Fibroblast of lung (primary cell): Measurements from ENCODE around the gene RPLP2. TPM values are rescaled to one million over a fixed set of nuclear protein-coding genes. Genes with fewer than 3 reads are reported as not detected.

Experiments
- DNase-seq, 2 donors: peaks; one replicate each; pipeline versions ENCODE4 v3.0.0 to v3.0.0-alpha.2; 2010; ENCODE audit warnings: low read depth in 2 of 2
- H2AFZ ChIP-seq: 2 replicates; pipeline ENCODE4 v1.5.1; 2012; ENCODE audit warnings: low read length, control low read depth, inconsistent platforms
- H3K27ac ChIP-seq: 2 replicates; pipeline ENCODE4 v1.5.1; 2011; ENCODE audit warnings: low read length, control low read depth; ENCODE audit not compliant: insufficient read depth
- H3K27me3 ChIP-seq: 2 replicates; pipeline ENCODE4 v1.5.1; 2011; ENCODE audit warnings: mild to moderate bottlenecking, low read length; ENCODE audit not compliant: control insufficient read depth, insufficient read depth
- H3K36me3 ChIP-seq: 2 replicates; pipeline ENCODE4 v1.5.1; 2011; ENCODE audit warnings: low read length; ENCODE audit not compliant: control insufficient read depth, insufficient read depth
- H3K4me1 ChIP-seq: 2 replicates; pipeline ENCODE4 v1.5.1; 2011; ENCODE audit warnings: low read length; ENCODE audit not compliant: control insufficient read depth, insufficient read depth; ENCODE audit errors: extremely low read depth
- H3K4me2 ChIP-seq: 2 replicates; pipeline ENCODE4 v1.5.1; 2011; ENCODE audit warnings: low read length, control low read depth; ENCODE audit not compliant: insufficient read depth; ENCODE audit errors: extremely low read depth
- H3K4me3 ChIP-seq, 4 experiments: fragments of 200-600 bp in 1 of 4; sonication (generic) in 1 of 4; replicated peaks in 1 of 4; 2 replicates each; pipeline ENCODE4 v1.5.1; 2011 to 2016; ENCODE audit warnings: low read length in 4 of 4, low read depth in 3 of 4, mild to moderate bottlenecking in 3 of 4, control low read depth in 2 of 4, inconsistent platforms in 1 of 4, mixed read lengths in 1 of 4; ENCODE audit not compliant: insufficient read depth in 1 of 4; ENCODE audit errors: control extremely low read depth in 1 of 4
- H3K79me2 ChIP-seq: 2 replicates; pipeline ENCODE4 v1.5.1; 2012; ENCODE audit warnings: mild to moderate bottlenecking, low read length, inconsistent platforms; ENCODE audit not compliant: control insufficient read depth, insufficient read depth
- H3K9ac ChIP-seq: 2 replicates; pipeline ENCODE4 v1.5.1; 2011; ENCODE audit warnings: mild to moderate bottlenecking, low read length, control low read depth; ENCODE audit not compliant: insufficient read depth
- H3K9me3 ChIP-seq: 2 replicates; pipeline ENCODE4 v1.5.1; 2012; ENCODE audit warnings: low read depth, low read length; ENCODE audit not compliant: control insufficient read depth, insufficient read depth
- H4K20me1 ChIP-seq: 2 replicates; pipeline ENCODE4 v1.5.1; 2011; ENCODE audit warnings: low read length; ENCODE audit not compliant: control insufficient read depth, insufficient read depth; ENCODE audit errors: extremely low read depth
- EZH2 ChIP-seq: IDR thresholded peaks from 2 replicates; pipeline ENCODE4 v1.5.1; 2012; ENCODE audit warnings: low read length, control low read depth, mild to moderate bottlenecking; ENCODE audit errors: missing control alignments
- polyA plus RNA-seq, 2 donors: library from polyadenylated mRNA; depleted of rRNA in 1 of 2; stranded (reverse) in 1 of 2; unstranded in 1 of 2; fragments of >200 nt; gene quantifications; 2 replicates each; pipeline ENCODE4 v1.2.1, GENCODE V29; 2011 to 2012; ENCODE audit warnings: missing spikeins in 1 of 2
- total RNA-seq: library from RNA; depleted of rRNA; stranded (reverse); fragments of >200 nt; gene quantifications from 2 replicates; pipeline ENCODE4 v1.2.1, GENCODE V29; 2014
- TF ChIP-seq, protein P1 (sequence below), 2 donors: IDR thresholded peaks in 1 of 2; conservative IDR thresholded peaks in 1 of 2; 1 replicate in 1 of 2; 2 replicates in 1 of 2; pipeline ENCODE4 v1.5.1; 2011 to 2012; ENCODE audit warnings: low read length in 2 of 2, control low read depth in 1 of 2, inconsistent platforms in 1 of 2, low read depth in 1 of 2, mild to moderate bottlenecking in 1 of 2

Gene RPLP2
- total and polyA plus RNA-seq, 2 donors (not counting 1 experiment from before 2014, with no cell fraction given), result 294 to 741 TPM

DNA sequence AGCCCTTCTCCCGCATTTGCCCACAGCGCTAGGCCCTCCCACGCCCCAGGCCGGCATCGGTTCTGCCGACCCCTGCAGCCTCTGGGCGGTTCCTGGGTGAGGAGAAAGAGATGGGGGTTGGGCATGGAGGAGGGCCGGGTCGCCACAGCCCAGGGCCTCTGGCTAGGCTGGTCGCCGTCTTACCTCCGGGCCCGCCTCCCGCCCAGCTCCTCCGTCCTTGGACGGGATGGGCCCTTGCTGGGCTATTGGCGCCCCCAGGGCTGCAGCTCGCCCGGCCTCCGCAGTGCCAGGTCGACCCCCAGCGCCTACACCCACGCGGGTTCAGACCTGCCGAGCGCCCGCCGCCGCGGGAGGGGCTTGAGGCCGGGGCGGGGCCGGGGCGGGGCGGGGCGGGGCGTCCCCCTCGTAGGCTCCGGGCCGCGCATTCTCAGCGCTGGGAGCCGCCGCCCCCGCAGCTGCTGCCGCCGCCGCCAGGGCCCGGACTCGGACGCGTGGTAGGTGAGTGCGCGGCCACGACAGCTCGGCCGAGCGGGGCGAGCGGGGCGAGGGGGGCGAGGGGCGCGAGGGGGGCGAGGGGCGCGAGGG is 22.9 kb downstream of the RPLP2 start, which contains the start of gene CD151:
Gene CD151 (plus strand): TSS at position 424 of the 585 bp plus-strand sequence. CDS start 3,118 bp downstream, outside the sequence.
- no peaks in the 10 kb centered on the region for H3K9me3 ChIP-seq
- peak within 1 kb of the TSS; percentile 74 for H3K9ac ChIP-seq
- peak within 1 kb of the TSS; percentile 85 for H3K27ac ChIP-seq
- peaks cover 35% of the 10 kb centered on the region for H3K4me1 ChIP-seq
- peaks cover 17% of the 10 kb centered on the region for H3K36me3 ChIP-seq
- peak in 1 of 2 donors; percentile 65 for DNase-seq
- TF ChIP-seq EZH2, result no peak
- TF ChIP-seq, protein P1, sequence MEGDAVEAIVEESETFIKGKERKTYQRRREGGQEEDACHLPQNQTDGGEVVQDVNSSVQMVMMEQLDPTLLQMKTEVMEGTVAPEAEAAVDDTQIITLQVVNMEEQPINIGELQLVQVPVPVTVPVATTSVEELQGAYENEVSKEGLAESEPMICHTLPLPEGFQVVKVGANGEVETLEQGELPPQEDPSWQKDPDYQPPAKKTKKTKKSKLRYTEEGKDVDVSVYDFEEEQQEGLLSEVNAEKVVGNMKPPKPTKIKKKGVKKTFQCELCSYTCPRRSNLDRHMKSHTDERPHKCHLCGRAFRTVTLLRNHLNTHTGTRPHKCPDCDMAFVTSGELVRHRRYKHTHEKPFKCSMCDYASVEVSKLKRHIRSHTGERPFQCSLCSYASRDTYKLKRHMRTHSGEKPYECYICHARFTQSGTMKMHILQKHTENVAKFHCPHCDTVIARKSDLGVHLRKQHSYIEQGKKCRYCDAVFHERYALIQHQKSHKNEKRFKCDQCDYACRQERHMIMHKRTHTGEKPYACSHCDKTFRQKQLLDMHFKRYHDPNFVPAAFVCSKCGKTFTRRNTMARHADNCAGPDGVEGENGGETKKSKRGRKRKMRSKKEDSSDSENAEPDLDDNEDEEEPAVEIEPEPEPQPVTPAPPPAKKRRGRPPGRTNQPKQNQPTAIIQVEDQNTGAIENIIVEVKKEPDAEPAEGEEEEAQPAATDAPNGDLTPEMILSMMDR (conservative IDR thresholded peaks at IDR 0.05 in 1 of 2, IDR thresholded peaks at IDR 0.05 in 1 of 2; ENCODE audit: low read depth in 1 of 2, low read length in 2 of 2), result no peak
- peaks cover 36% of the 10 kb centered on the region for H3K79me2 ChIP-seq
- no peaks in the 10 kb centered on the region for H3K27me3 ChIP-seq
- no peak within 1 kb of the TSS for H2AFZ ChIP-seq
- H4K20me1 ChIP-seq, result no peaks in the 10 kb centered on the region
- H3K4me2 ChIP-seq, result peak within 1 kb of the TSS; percentile 93
- H3K4me3 ChIP-seq, result peak within 1 kb of the TSS; percentile 75 to 83 (median 78)

DNA sequence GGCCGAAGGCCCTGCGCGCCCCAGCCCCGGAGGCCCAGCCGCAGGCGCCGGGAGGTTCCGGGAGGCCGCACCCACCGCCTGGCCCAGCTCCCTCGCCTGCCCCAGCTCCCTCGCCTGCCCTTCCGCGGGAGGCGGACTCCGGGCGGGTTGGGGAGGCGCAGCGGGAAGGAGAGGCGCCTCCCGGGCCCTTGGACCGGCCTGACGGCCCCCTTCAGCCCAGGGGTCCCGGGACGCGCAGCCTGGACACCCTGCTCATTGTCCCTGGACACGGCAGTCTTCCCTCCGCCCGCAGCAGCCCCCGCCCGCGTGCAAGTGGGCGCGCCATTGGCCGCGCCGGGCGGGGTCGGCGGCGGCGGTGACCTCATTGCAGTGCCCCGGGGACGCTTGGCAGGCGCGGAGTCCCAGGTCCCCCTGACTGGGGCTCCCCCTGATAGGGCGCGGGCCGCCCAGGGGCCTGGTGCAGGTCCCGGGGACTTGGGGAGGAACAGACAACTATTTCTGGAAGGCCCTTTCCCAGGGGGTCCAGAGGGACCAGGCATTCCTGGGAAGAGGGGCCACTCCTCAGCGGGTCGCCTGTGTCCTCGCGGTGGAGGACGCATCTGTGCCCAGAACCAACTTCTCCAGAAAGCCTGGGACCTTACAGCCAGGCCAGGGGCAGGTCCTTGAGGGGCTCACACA is 23.5 kb downstream of the RPLP2 start:
- H4K20me1 ChIP-seq, result no peaks in the 10 kb centered on the region
- H3K36me3 ChIP-seq, result peaks cover 22% of the 10 kb centered on the region
- peak in 1 of 2 donors; percentile 44 for DNase-seq
- TF ChIP-seq, protein P1 (conservative IDR thresholded peaks at IDR 0.05 in 1 of 2, IDR thresholded peaks at IDR 0.05 in 1 of 2; ENCODE audit: low read depth in 1 of 2, low read length in 2 of 2), result no peak
- TF ChIP-seq EZH2, result no peak
- H3K27ac ChIP-seq, result peak overlapping the region; percentile 85
- H3K4me3 ChIP-seq, result peak overlapping the region; percentile 75 to 83 (median 78)
- H3K9ac ChIP-seq, result peak overlapping the region; percentile 74
- H3K4me2 ChIP-seq, result peak overlapping the region; percentile 93
- H2AFZ ChIP-seq, result no peak overlapping the region
- H3K79me2 ChIP-seq, result peaks cover 40% of the 10 kb centered on the region
- H3K4me1 ChIP-seq, result peaks cover 40% of the 10 kb centered on the region
- no peaks in the 10 kb centered on the region for H3K27me3 ChIP-seq
- H3K9me3 ChIP-seq, result no peaks in the 10 kb centered on the region

DNA sequence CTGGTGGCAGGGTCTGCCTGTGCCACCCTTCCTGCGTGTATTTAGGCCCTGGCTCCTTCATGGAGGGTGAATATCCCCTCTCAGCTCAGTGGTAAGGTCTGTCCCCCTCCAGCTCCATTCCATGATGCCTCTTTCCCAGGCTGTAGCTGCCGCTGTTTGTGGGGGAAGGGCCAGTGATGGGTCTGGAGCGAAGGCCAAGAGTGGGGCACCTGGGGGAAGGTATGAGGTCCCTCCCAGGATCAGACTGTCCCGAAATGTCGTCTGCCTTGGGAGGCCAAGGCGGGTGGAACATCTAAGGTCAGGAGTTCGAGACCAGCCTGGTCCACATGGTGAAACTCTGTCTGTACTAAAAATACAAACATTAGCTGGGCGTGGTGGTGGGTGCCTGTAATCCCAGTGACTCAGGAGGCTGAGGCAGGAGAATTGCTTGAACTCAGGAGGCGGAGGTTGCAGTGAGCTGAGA is 24.1 kb downstream of the RPLP2 start:
- Histone ChIP-seq H3K4me2 (peak overlapping the region; percentile 93), H3K27me3 (no peaks in the 10 kb centered on the region), H3K36me3 (peaks cover 26% of the 10 kb centered on the region), H3K9ac (peak overlapping the region; percentile 74), H2AFZ (no peak overlapping the region), H3K4me3 (peak overlapping the region; percentile 75 to 83 (median 78)), H3K4me1 (peaks cover 39% of the 10 kb centered on the region), H3K9me3 (no peaks in the 10 kb centered on the region), H4K20me1 (no peaks in the 10 kb centered on the region), H3K27ac (peak overlapping the region; percentile 88), H3K79me2 (peaks cover 45% of the 10 kb centered on the region)
- DNase-seq, result peak in 1 of 2 donors; percentile 40
- TF ChIP-seq EZH2, result no peak
- TF ChIP-seq, protein P1 (conservative IDR thresholded peaks at IDR 0.05 in 1 of 2, IDR thresholded peaks at IDR 0.05 in 1 of 2; ENCODE audit: low read depth in 1 of 2, low read length in 2 of 2), result no peak
